Lung (tissue), 12 donors: ENCODE results near the gene CCT6A. TPM values are rescaled to one million over a fixed set of nuclear protein-coding genes. Genes with fewer than 3 reads are reported as not detected.
"Not testable (repeated sequence)": the region's sequence is repeated elsewhere in the genome, so short reads cannot be mapped to it uniquely, and the experiment has no call there.

ENCODE experiments used
- ATAC-seq: fragments of 200-7000 bp; cut with Tn5 transposase; one replicate; pipeline ENCODE4 v1.9.1; 2020; ENCODE audit warnings: moderate number of reproducible peaks; ENCODE audit not compliant: insufficient read depth, low FRiP score
- DNase-seq, 3 donors: peaks; one replicate each; pipeline ENCODE4 v3.0.0-alpha.2; 2013 to 2017
- H3K27ac ChIP-seq, 2 donors: one replicate each; pipeline ENCODE4 v1.5.1; 2013; ENCODE audit warnings: mild to moderate bottlenecking in 2 of 2, moderate library complexity in 2 of 2, control low read depth in 1 of 2, inconsistent platforms in 1 of 2, low read depth in 1 of 2, low read length in 1 of 2
- H3K27me3 ChIP-seq, 3 donors: one replicate each; pipeline ENCODE4 v1.5.1; 2013; ENCODE audit warnings: low read length in 2 of 3; ENCODE audit not compliant: control insufficient read depth in 3 of 3, insufficient read depth in 3 of 3
- H3K36me3 ChIP-seq, 4 donors: one replicate each; pipeline ENCODE4 v1.5.1; 2013; ENCODE audit warnings: low read length in 4 of 4, mild to moderate bottlenecking in 1 of 4, moderate library complexity in 1 of 4; ENCODE audit not compliant: control insufficient read depth in 4 of 4, insufficient read depth in 4 of 4
- H3K4me1 ChIP-seq, 5 donors: one replicate each; pipeline ENCODE4 v1.5.1; 2013; ENCODE audit warnings: low read length in 5 of 5, mild to moderate bottlenecking in 2 of 5, moderate library complexity in 1 of 5; ENCODE audit not compliant: control insufficient read depth in 5 of 5, insufficient read depth in 5 of 5
- H3K4me3 ChIP-seq: one replicate; pipeline ENCODE4 v1.5.1; 2013; ENCODE audit warnings: mild to moderate bottlenecking, control low read depth, moderate library complexity
- H3K9ac ChIP-seq, 2 donors: one replicate each; pipeline ENCODE4 v1.5.1; 2013; ENCODE audit warnings: low read length in 2 of 2, control low read depth in 1 of 2; ENCODE audit not compliant: insufficient read depth in 1 of 2
- H3K9me3 ChIP-seq, 4 donors: one replicate each; pipeline ENCODE4 v1.5.1; 2013; ENCODE audit warnings: low read length in 3 of 4, mild to moderate bottlenecking in 1 of 4, moderate library complexity in 1 of 4; ENCODE audit not compliant: control insufficient read depth in 4 of 4, insufficient read depth in 3 of 4
- WGBS, 2 donors: extraction: QIAGEN DNeasy Blood & Tissue Kit; methylation state at CpG; one replicate each; pipeline ENCODE4 v1.1.7; 2013; 5-methylcytosine and 5-hydroxymethylcytosine counted together
- polyA plus RNA-seq, 2 donors: library from polyadenylated mRNA; stranded (reverse); fragments of 200-250 nt; gene quantifications; one replicate each; pipeline ENCODE4 v1.2.1, GENCODE V29; 2013
- total RNA-seq, 2 donors: library from RNA; depleted of rRNA in 1 of 2; stranded (reverse); fragments of >200 nt in 1 of 2; gene quantifications; one replicate each; pipeline ENCODE4 v1.2.1, GENCODE V29; 2014 to 2021
- TF ChIP-seq, protein P1 (sequence below): IDR thresholded peaks from 2 replicates; pipeline ENCODE4 v1.5.1; 2012; ENCODE audit warnings: mild to moderate bottlenecking; ENCODE audit errors: control extremely low read depth, extremely low read depth
- donor health status: control.
- donor health status: control.
- donor health status: Bipolar disorder and iron deficiency.
- donor health status: healthy.
- donor health status: DM: yes; HTN: yes; CAD: no.

CCT6A gene
- total and polyA plus RNA-seq, 4 donors: 88.1 to 196 (median 104) TPM

DNA sequence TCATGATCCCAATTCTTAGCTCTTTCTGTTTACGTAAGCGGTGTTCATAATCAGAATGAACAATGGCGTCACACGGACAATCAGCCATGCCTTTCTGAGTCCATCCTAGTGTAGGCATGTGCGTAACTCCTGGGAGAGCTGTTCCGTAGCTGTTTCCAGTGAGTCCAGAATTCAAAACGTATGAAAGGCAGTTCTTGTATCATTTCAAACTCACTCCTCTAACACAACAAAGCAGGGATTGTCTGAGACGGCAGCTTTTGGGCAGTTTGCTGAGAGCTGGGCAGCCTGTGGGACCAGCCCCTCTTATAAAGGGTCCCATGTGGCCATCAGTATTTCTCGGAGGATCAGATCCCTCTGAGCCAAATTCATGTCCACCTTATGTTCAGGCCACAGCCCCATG lies 43.7 kb upstream of the CCT6A start:
- WGBS, 2 donors: 86 to 92% methylated on average over 9 of the region's 9 CpGs
- TF ChIP-seq, protein P1, sequence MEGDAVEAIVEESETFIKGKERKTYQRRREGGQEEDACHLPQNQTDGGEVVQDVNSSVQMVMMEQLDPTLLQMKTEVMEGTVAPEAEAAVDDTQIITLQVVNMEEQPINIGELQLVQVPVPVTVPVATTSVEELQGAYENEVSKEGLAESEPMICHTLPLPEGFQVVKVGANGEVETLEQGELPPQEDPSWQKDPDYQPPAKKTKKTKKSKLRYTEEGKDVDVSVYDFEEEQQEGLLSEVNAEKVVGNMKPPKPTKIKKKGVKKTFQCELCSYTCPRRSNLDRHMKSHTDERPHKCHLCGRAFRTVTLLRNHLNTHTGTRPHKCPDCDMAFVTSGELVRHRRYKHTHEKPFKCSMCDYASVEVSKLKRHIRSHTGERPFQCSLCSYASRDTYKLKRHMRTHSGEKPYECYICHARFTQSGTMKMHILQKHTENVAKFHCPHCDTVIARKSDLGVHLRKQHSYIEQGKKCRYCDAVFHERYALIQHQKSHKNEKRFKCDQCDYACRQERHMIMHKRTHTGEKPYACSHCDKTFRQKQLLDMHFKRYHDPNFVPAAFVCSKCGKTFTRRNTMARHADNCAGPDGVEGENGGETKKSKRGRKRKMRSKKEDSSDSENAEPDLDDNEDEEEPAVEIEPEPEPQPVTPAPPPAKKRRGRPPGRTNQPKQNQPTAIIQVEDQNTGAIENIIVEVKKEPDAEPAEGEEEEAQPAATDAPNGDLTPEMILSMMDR: no peak

DNA sequence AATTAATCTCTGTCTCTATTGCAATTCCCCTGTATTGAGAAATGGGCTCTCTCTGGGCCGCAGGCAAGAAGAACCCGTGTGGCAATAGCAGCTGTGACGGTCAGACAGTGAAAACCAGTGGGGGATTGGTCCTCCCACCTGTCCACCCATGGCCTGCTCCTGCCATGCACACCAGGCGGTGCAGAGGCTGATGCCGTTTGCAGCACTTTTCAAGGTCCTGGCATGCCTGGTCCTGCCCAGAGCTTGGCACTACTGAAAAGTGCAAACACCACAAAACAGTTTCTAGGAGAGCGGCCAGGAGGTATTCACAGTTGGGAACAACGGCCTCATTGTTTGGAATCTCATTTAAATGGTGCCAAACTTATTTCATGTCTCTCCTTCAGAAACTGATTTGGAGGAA lies 41.9 kb upstream of the CCT6A start:
- peaks cover 0 to 4% (median 0%) of the 10 kb centered on the region in 5 donors for H3K4me1 ChIP-seq
- H3K27me3 ChIP-seq: no peaks in the 10 kb centered on the region
- TF ChIP-seq, protein P1: no peak
- WGBS, 2 donors: 76 to 80% methylated on average over 7 of the region's 7 CpGs
- no peak overlapping the region for H3K9ac ChIP-seq
- peak; percentile 16 to 48 (median 18) for DNase-seq
- peaks cover 0 to 4% (median 1%) of the 10 kb centered on the region in 4 donors for H3K36me3 ChIP-seq
- H3K4me3 ChIP-seq: no peak overlapping the region
- no peak for ATAC-seq
- no peak overlapping the region for H3K27ac ChIP-seq
- no peaks in the 10 kb centered on the region for H3K9me3 ChIP-seq

More for the DNA sequence above, 43.7 kb upstream of the CCT6A start:
- Histone ChIP-seq H3K36me3 (no peaks in the 10 kb centered on the region), H3K9ac (no peak overlapping the region), H3K27ac (no peak overlapping the region), H3K4me1 (peaks cover 0 to 4% (median 0%) of the 10 kb centered on the region in 5 donors), H3K4me3 (no peak overlapping the region), H3K27me3 (no peaks in the 10 kb centered on the region), H3K9me3 (no peaks in the 10 kb centered on the region)
- no peak for DNase-seq
- no peak for ATAC-seq

DNA sequence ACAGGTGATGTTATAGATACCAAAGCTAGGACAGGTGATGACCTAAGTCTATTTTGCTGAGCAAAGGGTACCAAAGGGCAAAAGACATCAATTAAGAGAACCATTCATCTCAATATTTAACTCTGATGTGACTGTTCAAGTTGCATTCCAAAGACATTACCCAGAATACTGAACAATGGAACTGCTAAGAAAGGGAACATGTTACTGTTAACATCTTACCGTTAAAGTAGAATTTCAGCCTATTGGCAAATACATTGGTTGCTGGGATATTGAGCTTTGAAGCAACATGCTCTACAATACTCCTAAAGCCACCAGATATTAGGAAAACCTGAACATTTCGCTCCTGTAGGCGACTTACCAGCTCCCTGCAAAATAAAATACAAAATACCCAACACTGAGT lies 34.5 kb upstream of the CCT6A start:
- not testable (repeated sequence) for H3K9me3 ChIP-seq, H3K9ac ChIP-seq, ATAC-seq, H3K27me3 ChIP-seq, DNase-seq, H3K36me3 ChIP-seq, H3K27ac ChIP-seq, H3K4me3 ChIP-seq, H3K4me1 ChIP-seq
- 94 to 98% methylated on average over 3 of the region's 3 CpGs for WGBS, 2 donors

DNA sequence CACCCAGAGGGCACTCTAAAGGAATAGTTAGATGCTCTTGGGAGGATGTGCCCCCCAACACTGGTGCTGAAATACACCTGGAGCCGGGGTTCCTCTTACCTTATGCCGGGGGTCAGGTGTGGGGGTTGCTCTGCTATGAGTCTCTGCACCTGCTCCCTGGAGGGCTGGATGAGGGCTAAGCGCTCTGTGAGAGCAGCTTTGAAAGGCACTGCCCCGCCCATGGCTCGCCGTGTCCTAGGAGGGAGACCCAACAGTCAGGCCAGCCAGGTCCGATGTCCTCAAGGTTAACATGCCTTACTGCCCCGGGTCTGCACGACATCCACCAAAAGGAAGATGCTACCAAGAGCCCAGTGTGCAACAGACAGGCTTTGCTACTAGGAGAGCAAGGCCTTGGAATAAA lies 32.1 kb upstream of the CCT6A start:
- H3K4me1 ChIP-seq: no peaks in the 10 kb centered on the region
- ATAC-seq (no peak), DNase-seq (no peak)
- H3K4me3 ChIP-seq: no peak overlapping the region
- H3K9ac ChIP-seq: no peak overlapping the region
- no peaks in the 10 kb centered on the region for H3K27me3 ChIP-seq
- TF ChIP-seq, protein P1: no peak
- 81 to 84% methylated on average over 9 of the region's 9 CpGs for WGBS, 2 donors
- no peak overlapping the region for H3K27ac ChIP-seq
- H3K36me3 ChIP-seq: peaks cover 0 to 6% (median 3%) of the 10 kb centered on the region in 4 donors
- H3K9me3 ChIP-seq: no peaks in the 10 kb centered on the region
